Panc1 (cell line): Measurements from ENCODE around the gene GPR15LG.

Source experiments
- POLR2AphosphoS5 ChIP-seq: IDR thresholded peaks from 2 replicates; pipeline ENCODE4 v1.6.1; 2012; ENCODE audit warnings: mild to moderate bottlenecking, low read depth, low read length, moderate library complexity
- TF ChIP-seq, protein P1 (sequence below): fragments of 450-650 bp; IDR thresholded peaks from 2 replicates; pipeline ENCODE4 v1.5.1; 2017; ENCODE audit warnings: mild to moderate bottlenecking
- TF ChIP-seq, protein P2 (sequence below), 2 experiments: IDR thresholded peaks; 2 replicates each; pipeline ENCODE4 v1.6.1; 2011 to 2012; ENCODE audit warnings: low read depth in 2 of 2, control low read depth in 1 of 2, low read length in 1 of 2, mild to moderate bottlenecking in 1 of 2, moderate library complexity in 1 of 2; ENCODE audit not compliant: insufficient read depth in 1 of 2

DNA sequence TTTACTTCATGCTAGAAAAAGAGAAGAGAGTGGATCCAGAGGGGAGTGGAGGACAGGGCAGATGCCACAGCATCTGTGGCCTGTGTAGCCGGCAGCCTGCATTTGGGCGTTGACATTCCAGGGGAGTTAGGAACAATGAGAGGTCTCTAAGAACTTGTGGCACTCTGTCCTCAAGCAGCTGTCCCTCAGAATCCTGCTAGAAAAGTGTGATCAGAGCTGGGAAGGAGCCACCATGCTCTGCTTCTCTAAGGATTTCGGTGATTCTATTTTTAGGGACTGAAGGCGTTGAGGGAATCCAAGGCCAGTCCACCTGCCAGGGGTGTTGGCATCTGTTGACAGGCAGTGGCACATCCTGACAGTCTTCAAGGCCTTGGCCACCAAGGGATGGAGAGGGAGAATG lies 44.1 kb downstream of the GPR15LG start:
- TF ChIP-seq, protein P1, sequence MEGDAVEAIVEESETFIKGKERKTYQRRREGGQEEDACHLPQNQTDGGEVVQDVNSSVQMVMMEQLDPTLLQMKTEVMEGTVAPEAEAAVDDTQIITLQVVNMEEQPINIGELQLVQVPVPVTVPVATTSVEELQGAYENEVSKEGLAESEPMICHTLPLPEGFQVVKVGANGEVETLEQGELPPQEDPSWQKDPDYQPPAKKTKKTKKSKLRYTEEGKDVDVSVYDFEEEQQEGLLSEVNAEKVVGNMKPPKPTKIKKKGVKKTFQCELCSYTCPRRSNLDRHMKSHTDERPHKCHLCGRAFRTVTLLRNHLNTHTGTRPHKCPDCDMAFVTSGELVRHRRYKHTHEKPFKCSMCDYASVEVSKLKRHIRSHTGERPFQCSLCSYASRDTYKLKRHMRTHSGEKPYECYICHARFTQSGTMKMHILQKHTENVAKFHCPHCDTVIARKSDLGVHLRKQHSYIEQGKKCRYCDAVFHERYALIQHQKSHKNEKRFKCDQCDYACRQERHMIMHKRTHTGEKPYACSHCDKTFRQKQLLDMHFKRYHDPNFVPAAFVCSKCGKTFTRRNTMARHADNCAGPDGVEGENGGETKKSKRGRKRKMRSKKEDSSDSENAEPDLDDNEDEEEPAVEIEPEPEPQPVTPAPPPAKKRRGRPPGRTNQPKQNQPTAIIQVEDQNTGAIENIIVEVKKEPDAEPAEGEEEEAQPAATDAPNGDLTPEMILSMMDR, result no peak
- TF ChIP-seq, protein P2, sequence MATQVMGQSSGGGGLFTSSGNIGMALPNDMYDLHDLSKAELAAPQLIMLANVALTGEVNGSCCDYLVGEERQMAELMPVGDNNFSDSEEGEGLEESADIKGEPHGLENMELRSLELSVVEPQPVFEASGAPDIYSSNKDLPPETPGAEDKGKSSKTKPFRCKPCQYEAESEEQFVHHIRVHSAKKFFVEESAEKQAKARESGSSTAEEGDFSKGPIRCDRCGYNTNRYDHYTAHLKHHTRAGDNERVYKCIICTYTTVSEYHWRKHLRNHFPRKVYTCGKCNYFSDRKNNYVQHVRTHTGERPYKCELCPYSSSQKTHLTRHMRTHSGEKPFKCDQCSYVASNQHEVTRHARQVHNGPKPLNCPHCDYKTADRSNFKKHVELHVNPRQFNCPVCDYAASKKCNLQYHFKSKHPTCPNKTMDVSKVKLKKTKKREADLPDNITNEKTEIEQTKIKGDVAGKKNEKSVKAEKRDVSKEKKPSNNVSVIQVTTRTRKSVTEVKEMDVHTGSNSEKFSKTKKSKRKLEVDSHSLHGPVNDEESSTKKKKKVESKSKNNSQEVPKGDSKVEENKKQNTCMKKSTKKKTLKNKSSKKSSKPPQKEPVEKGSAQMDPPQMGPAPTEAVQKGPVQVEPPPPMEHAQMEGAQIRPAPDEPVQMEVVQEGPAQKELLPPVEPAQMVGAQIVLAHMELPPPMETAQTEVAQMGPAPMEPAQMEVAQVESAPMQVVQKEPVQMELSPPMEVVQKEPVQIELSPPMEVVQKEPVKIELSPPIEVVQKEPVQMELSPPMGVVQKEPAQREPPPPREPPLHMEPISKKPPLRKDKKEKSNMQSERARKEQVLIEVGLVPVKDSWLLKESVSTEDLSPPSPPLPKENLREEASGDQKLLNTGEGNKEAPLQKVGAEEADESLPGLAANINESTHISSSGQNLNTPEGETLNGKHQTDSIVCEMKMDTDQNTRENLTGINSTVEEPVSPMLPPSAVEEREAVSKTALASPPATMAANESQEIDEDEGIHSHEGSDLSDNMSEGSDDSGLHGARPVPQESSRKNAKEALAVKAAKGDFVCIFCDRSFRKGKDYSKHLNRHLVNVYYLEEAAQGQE (IDR thresholded peaks at IDR 0.05; ENCODE audit: insufficient read depth in 1 of 2, low read depth in 2 of 2, low read length in 1 of 2), result no peak
- TF ChIP-seq POLR2AphosphoS5, result no peak
